ENCODE results near the gene HNRNPA2B1. TPM values are rescaled to one million over a fixed set of nuclear protein-coding genes. Genes with fewer than 3 reads are reported as not detected.

HNRNPA2B1 gene
- total RNA-seq, 1 experiment from 2014 or later = 1,101 TPM

DNA sequence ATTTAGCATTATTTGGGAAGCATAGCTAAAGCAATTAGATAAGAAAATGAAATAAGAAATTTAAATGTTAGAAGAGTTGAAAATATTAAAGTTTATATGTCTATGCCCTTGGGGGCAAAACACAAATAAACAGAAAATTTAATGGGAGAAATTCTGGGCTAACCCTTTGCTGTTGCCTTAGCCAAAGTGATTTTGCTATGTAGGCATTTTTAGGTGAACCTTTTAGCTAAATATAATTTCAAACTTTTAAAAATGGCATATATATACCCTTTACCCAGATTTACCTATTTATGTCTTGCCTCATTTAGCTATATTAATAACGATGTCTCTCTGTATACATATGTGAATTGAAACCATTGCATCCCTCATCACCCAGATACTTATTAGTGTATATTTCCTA, 28.5 kb downstream of the HNRNPA2B1 start:
- DNase-seq (ENCODE audit: low spot score) (no peak), ATAC-seq (no peak)
- ChIA-PET CTCF (no interaction called here), POLR2A (interaction anchor here (0.7 kb wide), 1 partner anchor 10 kb away, joined by 7 read pairs; no protein-coding TSS in a partner anchor)
- Mint-ChIP-seq H3K27ac (no peak overlapping the region), H3K4me3 (no peak overlapping the region), H3K27me3 (ENCODE audit: low read depth) (no peaks in the 10 kb centered on the region; the same call in 1 of the 2 replicates), H3K9me3 (peaks cover 21% of the 10 kb centered on the region), H3K4me1 (peaks cover 28% of the 10 kb centered on the region), H3K36me3 (peaks cover 53% of the 10 kb centered on the region)
- TF ChIP-seq NR2C2 (CRISPR knock-in tag; IDR thresholded peaks at IDR 0.05) (no peak), NFYB (CRISPR knock-in tag; conservative IDR thresholded peaks at IDR 0.05; ENCODE audit: low read depth) (no peak), MXD4 (CRISPR knock-in tag; IDR thresholded peaks at IDR 0.05; ENCODE audit: borderline replicate concordance) (no peak), HMGA2 (CRISPR knock-in tag; IDR thresholded peaks at IDR 0.05) (no peak), JAZF1 (CRISPR knock-in tag; IDR thresholded peaks at IDR 0.05) (no peak), SOX15 (CRISPR knock-in tag; IDR thresholded peaks at IDR 0.05) (no peak), ZNF219 (CRISPR knock-in tag; IDR thresholded peaks at IDR 0.05; ENCODE audit: borderline replicate concordance) (no peak), FOXJ3 (CRISPR knock-in tag; IDR thresholded peaks at IDR 0.05; ENCODE audit: borderline replicate concordance) (no peak), TEAD4 (CRISPR knock-in tag; IDR thresholded peaks at IDR 0.05) (no peak), ETV6 (CRISPR knock-in tag; IDR thresholded peaks at IDR 0.05) (no peak), CREB1 (CRISPR knock-in tag; IDR thresholded peaks at IDR 0.05) (no peak)
- TF ChIP-seq, protein P1, sequence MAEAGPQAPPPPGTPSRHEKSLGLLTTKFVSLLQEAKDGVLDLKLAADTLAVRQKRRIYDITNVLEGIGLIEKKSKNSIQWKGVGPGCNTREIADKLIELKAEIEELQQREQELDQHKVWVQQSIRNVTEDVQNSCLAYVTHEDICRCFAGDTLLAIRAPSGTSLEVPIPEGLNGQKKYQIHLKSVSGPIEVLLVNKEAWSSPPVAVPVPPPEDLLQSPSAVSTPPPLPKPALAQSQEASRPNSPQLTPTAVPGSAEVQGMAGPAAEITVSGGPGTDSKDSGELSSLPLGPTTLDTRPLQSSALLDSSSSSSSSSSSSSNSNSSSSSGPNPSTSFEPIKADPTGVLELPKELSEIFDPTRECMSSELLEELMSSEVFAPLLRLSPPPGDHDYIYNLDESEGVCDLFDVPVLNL (CRISPR knock-in tag; IDR thresholded peaks at IDR 0.05; ENCODE audit: borderline replicate concordance, low read depth) = no peak
- TF ChIP-seq, protein P2, sequence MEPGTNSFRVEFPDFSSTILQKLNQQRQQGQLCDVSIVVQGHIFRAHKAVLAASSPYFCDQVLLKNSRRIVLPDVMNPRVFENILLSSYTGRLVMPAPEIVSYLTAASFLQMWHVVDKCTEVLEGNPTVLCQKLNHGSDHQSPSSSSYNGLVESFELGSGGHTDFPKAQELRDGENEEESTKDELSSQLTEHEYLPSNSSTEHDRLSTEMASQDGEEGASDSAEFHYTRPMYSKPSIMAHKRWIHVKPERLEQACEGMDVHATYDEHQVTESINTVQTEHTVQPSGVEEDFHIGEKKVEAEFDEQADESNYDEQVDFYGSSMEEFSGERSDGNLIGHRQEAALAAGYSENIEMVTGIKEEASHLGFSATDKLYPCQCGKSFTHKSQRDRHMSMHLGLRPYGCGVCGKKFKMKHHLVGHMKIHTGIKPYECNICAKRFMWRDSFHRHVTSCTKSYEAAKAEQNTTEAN (CRISPR knock-in tag; IDR thresholded peaks at IDR 0.05) = no peak
- TF ChIP-seq, protein P3, sequence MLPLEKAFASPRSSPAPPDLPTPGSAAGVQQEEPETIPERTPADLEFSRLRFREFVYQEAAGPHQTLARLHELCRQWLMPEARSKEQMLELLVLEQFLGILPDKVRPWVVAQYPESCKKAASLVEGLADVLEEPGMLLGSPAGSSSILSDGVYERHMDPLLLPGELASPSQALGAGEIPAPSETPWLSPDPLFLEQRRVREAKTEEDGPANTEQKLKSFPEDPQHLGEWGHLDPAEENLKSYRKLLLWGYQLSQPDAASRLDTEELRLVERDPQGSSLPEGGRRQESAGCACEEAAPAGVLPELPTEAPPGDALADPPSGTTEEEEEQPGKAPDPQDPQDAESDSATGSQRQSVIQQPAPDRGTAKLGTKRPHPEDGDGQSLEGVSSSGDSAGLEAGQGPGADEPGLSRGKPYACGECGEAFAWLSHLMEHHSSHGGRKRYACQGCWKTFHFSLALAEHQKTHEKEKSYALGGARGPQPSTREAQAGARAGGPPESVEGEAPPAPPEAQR (CRISPR knock-in tag; IDR thresholded peaks at IDR 0.05) = no peak
- TF ChIP-seq, protein P4, sequence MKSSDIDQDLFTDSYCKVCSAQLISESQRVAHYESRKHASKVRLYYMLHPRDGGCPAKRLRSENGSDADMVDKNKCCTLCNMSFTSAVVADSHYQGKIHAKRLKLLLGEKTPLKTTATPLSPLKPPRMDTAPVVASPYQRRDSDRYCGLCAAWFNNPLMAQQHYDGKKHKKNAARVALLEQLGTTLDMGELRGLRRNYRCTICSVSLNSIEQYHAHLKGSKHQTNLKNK (CRISPR knock-in tag; IDR thresholded peaks at IDR 0.05) = no peak
- TF ChIP-seq, protein P5, sequence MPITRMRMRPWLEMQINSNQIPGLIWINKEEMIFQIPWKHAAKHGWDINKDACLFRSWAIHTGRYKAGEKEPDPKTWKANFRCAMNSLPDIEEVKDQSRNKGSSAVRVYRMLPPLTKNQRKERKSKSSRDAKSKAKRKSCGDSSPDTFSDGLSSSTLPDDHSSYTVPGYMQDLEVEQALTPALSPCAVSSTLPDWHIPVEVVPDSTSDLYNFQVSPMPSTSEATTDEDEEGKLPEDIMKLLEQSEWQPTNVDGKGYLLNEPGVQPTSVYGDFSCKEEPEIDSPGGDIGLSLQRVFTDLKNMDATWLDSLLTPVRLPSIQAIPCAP (CRISPR knock-in tag; IDR thresholded peaks at IDR 0.05) = no peak

DNA sequence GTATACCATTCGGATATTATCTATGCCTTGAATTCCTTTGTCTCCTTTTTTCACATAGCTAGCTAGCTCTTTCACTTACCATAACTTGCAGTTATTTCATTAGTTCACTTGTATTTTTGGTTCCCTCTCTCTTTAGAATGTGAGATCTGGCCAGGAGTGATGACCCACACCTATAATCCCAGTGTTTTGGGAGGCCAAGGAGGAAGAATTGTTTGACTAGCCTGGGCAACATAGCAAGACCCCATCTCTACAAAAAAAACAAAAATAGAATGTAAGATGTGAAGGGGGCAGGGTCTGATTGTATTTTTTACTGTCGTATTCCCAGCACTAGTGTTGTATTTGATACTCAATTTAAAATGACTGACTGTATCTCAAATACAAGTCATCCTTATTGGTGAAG, 28.9 kb downstream of the HNRNPA2B1 start:
- Mint-ChIP-seq H3K4me3 (no peak overlapping the region), H3K4me1 (peaks cover 33% of the 10 kb centered on the region), H3K27ac (no peak overlapping the region), H3K36me3 (peaks cover 52% of the 10 kb centered on the region), H3K27me3 (ENCODE audit: low read depth) (no peaks in the 10 kb centered on the region; the same call in 1 of the 2 replicates), H3K9me3 (peaks cover 21% of the 10 kb centered on the region)
- TF ChIP-seq, protein P6, sequence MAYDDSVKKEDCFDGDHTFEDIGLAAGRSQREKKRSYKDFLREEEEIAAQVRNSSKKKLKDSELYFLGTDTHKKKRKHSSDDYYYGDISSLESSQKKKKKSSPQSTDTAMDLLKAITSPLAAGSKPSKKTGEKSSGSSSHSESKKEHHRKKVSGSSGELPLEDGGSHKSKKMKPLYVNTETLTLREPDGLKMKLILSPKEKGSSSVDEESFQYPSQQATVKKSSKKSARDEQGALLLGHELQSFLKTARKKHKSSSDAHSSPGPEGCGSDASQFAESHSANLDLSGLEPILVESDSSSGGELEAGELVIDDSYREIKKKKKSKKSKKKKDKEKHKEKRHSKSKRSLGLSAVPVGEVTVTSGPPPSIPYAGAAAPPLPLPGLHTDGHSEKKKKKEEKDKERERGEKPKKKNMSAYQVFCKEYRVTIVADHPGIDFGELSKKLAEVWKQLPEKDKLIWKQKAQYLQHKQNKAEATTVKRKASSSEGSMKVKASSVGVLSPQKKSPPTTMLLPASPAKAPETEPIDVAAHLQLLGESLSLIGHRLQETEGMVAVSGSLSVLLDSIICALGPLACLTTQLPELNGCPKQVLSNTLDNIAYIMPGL (CRISPR knock-in tag; IDR thresholded peaks at IDR 0.05) = no peak
- TF ChIP-seq ZNF121 (CRISPR knock-in tag; IDR thresholded peaks at IDR 0.05) = peak; percentile 63; the same call in 1 of the 2 replicates
- TF ChIP-seq, protein P7, sequence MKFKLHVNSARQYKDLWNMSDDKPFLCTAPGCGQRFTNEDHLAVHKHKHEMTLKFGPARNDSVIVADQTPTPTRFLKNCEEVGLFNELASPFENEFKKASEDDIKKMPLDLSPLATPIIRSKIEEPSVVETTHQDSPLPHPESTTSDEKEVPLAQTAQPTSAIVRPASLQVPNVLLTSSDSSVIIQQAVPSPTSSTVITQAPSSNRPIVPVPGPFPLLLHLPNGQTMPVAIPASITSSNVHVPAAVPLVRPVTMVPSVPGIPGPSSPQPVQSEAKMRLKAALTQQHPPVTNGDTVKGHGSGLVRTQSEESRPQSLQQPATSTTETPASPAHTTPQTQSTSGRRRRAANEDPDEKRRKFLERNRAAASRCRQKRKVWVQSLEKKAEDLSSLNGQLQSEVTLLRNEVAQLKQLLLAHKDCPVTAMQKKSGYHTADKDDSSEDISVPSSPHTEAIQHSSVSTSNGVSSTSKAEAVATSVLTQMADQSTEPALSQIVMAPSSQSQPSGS (CRISPR knock-in tag; IDR thresholded peaks at IDR 0.05; ENCODE audit: borderline replicate concordance, low read depth) = no peak
- ChIA-PET CTCF (no interaction called here), POLR2A (interaction anchor here (0.7 kb wide), 1 partner anchor 9 kb away, joined by 7 read pairs; no protein-coding TSS in a partner anchor)
- DNase-seq (ENCODE audit: low spot score) = no peak
- no peak for ATAC-seq
